Liver (tissue), 9 donors: ENCODE measurements around the gene USP6NL. TPM values are rescaled to one million over a fixed set of nuclear protein-coding genes. Genes with fewer than 3 reads are reported as not detected.

Source experiments
- DNase-seq: peaks from one replicate; pipeline ENCODE4 v3.0.0-alpha.2; 2017; ENCODE audit warnings: low spot score
- H3K27ac ChIP-seq, 2 donors: one replicate each; pipeline ENCODE4 v1.7.0; 2013; ENCODE audit warnings: inconsistent platforms in 2 of 2, low read length in 2 of 2, control low read depth in 1 of 2, low read depth in 1 of 2, mild to moderate bottlenecking in 1 of 2
- H3K27me3 ChIP-seq, 4 donors: one replicate each; pipeline versions ENCODE4 v1.6.1 to v1.7.0; 2013; ENCODE audit warnings: low read length in 3 of 4, inconsistent platforms in 1 of 4, mild to moderate bottlenecking in 1 of 4, moderate library complexity in 1 of 4; ENCODE audit not compliant: control insufficient read depth in 4 of 4, insufficient read depth in 4 of 4
- H3K36me3 ChIP-seq, 4 donors: one replicate each; pipeline versions ENCODE4 v1.6.1 to v1.7.0; 2013; ENCODE audit warnings: low read length in 3 of 4, mild to moderate bottlenecking in 3 of 4, low read depth in 1 of 4, moderate library complexity in 1 of 4; ENCODE audit not compliant: control insufficient read depth in 4 of 4, insufficient read depth in 3 of 4
- H3K4me1 ChIP-seq, 4 donors: one replicate each; pipeline versions ENCODE4 v1.6.1 to v1.7.0; 2013; ENCODE audit warnings: low read length in 3 of 4, mild to moderate bottlenecking in 3 of 4, moderate library complexity in 1 of 4; ENCODE audit not compliant: control insufficient read depth in 4 of 4, insufficient read depth in 4 of 4
- H3K4me3 ChIP-seq, 3 donors: one replicate each; pipeline versions ENCODE4 v1.6.1 to v1.7.0; 2013; ENCODE audit warnings: low read length in 3 of 3, control low read depth in 1 of 3, low read depth in 1 of 3, mild to moderate bottlenecking in 1 of 3
- H3K9ac ChIP-seq, 2 donors: one replicate each; pipeline ENCODE4 v1.7.0; 2013; ENCODE audit warnings: low read length in 2 of 2, mild to moderate bottlenecking in 2 of 2, moderate library complexity in 2 of 2, control low read depth in 1 of 2, low read depth in 1 of 2
- H3K9me3 ChIP-seq, 4 donors: one replicate each; pipeline versions ENCODE4 v1.6.1 to v1.7.0; 2013; ENCODE audit warnings: low read length in 3 of 4; ENCODE audit not compliant: control insufficient read depth in 4 of 4
- ATF3 ChIP-seq: IDR thresholded peaks from 2 replicates; pipeline ENCODE4 v1.6.1; 2016; ENCODE audit warnings: antibody characterized with exemption
- CTCF ChIP-seq: fragments of 150-350 bp; IDR thresholded peaks from 2 replicates; pipeline ENCODE4 v1.5.1; 2017; ENCODE audit warnings: improper control_type of control experiment, low read depth, low read length; ENCODE audit not compliant: missing input control
- EGR1 ChIP-seq, 2 donors: IDR thresholded peaks; 2 replicates each; pipeline ENCODE4 v1.6.1; 2016 to 2018; ENCODE audit warnings: antibody characterized with exemption in 2 of 2, low read depth in 2 of 2
- FOXA1 ChIP-seq: IDR thresholded peaks from 2 replicates; pipeline ENCODE4 v1.6.1; 2016; ENCODE audit warnings: antibody characterized with exemption
- FOXA2 ChIP-seq: IDR thresholded peaks from 2 replicates; pipeline ENCODE4 v1.6.1; 2016; ENCODE audit warnings: antibody characterized with exemption
- HNF4A ChIP-seq, 2 donors: conservative IDR thresholded peaks; 2 replicates each; pipeline ENCODE4 v1.6.1; 2016; ENCODE audit warnings: antibody characterized with exemption in 2 of 2, mild to moderate bottlenecking in 2 of 2
- HNF4G ChIP-seq: IDR thresholded peaks from 2 replicates; pipeline ENCODE4 v1.6.1; 2016; ENCODE audit warnings: antibody characterized with exemption
- NR2F2 ChIP-seq: IDR thresholded peaks from 2 replicates; pipeline ENCODE4 v1.6.1; 2016; ENCODE audit warnings: antibody characterized with exemption
- RAD21 ChIP-seq, 2 donors: IDR thresholded peaks; 2 replicates each; pipeline ENCODE4 v1.6.1; 2016; ENCODE audit warnings: antibody characterized with exemption in 2 of 2, mild to moderate bottlenecking in 2 of 2
- REST ChIP-seq: IDR thresholded peaks from 2 replicates; pipeline ENCODE4 v1.6.1; 2016; ENCODE audit warnings: antibody characterized with exemption, mild to moderate bottlenecking
- RXRA ChIP-seq, 2 donors: IDR thresholded peaks; 2 replicates each; pipeline ENCODE4 v1.6.1; 2017 to 2018; ENCODE audit warnings: antibody characterized with exemption in 2 of 2, mild to moderate bottlenecking in 1 of 2
- SP1 ChIP-seq: IDR thresholded peaks from 2 replicates; pipeline ENCODE4 v1.6.1; 2018; ENCODE audit warnings: antibody characterized with exemption, mild to moderate bottlenecking
- TAF1 ChIP-seq: conservative IDR thresholded peaks from 2 replicates; pipeline ENCODE4 v1.6.1; 2016; ENCODE audit warnings: antibody characterized with exemption, mild to moderate bottlenecking
- YY1 ChIP-seq: IDR thresholded peaks from 2 replicates; pipeline ENCODE4 v1.6.1; 2016; ENCODE audit warnings: antibody characterized with exemption, mild to moderate bottlenecking
- ZBTB33 ChIP-seq: IDR thresholded peaks from 2 replicates; pipeline ENCODE4 v1.6.1; 2016; ENCODE audit warnings: antibody characterized with exemption
- WGBS: extraction: QIAGEN DNeasy Blood & Tissue Kit; methylation state at CpG from one replicate; pipeline ENCODE4 v1.1.7; 2013; 5-methylcytosine and 5-hydroxymethylcytosine counted together
- polyA plus RNA-seq, 2 donors: library from polyadenylated mRNA; stranded (reverse) in 1 of 2; unstranded in 1 of 2; fragments of 200-250 nt in 1 of 2; fragments of >200 nt in 1 of 2; fragmentation: Nextera tagmentation in 1 of 2; extraction: Ambion mirVana in 1 of 2; gene quantifications; one replicate each; pipeline versions ENCODE4 v1.2.1 to v1.2.3, GENCODE V29; 2013 to 2015
- total RNA-seq, 2 donors: library from RNA; depleted of rRNA; stranded (reverse); fragments of >200 nt; gene quantifications; one replicate each; pipeline ENCODE4 v1.2.3, GENCODE V29; 2014
- donor health status: healthy.
- donor health status: healthy.
- donor health status: healthy.
- donor health status: healthy.
- donor health status: healthy.

Gene USP6NL
- total and polyA plus RNA-seq, 4 donors = 3.8 to 15.0 (median 10.2) TPM

- Histone ChIP-seq H3K36me3 (no peaks in the 10 kb centered on the region), H3K9ac (no peak overlapping the region), H3K27me3 (no peaks in the 10 kb centered on the region), H3K9me3 (no peaks in the 10 kb centered on the region), H3K27ac (no peak overlapping the region), H3K4me1 (peaks cover 3 to 11% (median 8%) of the 10 kb centered on the region in 4 donors), H3K4me3 (no peak overlapping the region)
- TF ChIP-seq NR2F2 (no peak), CTCF (no peak), EGR1 (IDR thresholded peaks at IDR 0.05; ENCODE audit: low read depth in 2 of 2) (no peak), RXRA (IDR thresholded peaks at IDR 0.05) (no peak), ATF3 (no peak), FOXA2 (no peak), HNF4G (no peak), YY1 (no peak), TAF1 (no peak)
- no peak for DNase-seq
- 33% methylated on average over 1 of the region's 1 CpG for WGBS
Measured at GRCh38 chr10:11595395-11595692, 16.1 kb downstream of the USP6NL start.

- no peak for DNase-seq
- Histone ChIP-seq H3K27ac (no peak overlapping the region), H3K9ac (no peak overlapping the region), H3K4me3 (no peak overlapping the region), H3K27me3 (no peaks in the 10 kb centered on the region), H3K36me3 (no peaks in the 10 kb centered on the region), H3K4me1 (peaks cover 3 to 11% (median 8%) of the 10 kb centered on the region in 4 donors), H3K9me3 (no peaks in the 10 kb centered on the region)
- peak; percentile 72 to 77 for TF ChIP-seq HNF4A (conservative IDR thresholded peaks at IDR 0.05)
- TF ChIP-seq EGR1 (IDR thresholded peaks at IDR 0.05; ENCODE audit: low read depth in 2 of 2) = no peak
- TF ChIP-seq RXRA (IDR thresholded peaks at IDR 0.05) = peak; percentile 22 to 38
- peak; percentile 30 for TF ChIP-seq SP1
- no peak for TF ChIP-seq CTCF
- TF ChIP-seq HNF4G = peak; percentile 12
- TF ChIP-seq NR2F2 = no peak
- TF ChIP-seq FOXA2 = no peak
- no peak for TF ChIP-seq TAF1
- TF ChIP-seq ZBTB33 = no peak
- no peak for TF ChIP-seq YY1
- no peak for TF ChIP-seq FOXA1
- no peak for TF ChIP-seq REST
- TF ChIP-seq RAD21 (IDR thresholded peaks at IDR 0.05) = no peak
- no peak for TF ChIP-seq ATF3
- 91% methylated on average over 6 of the region's 6 CpGs for WGBS
Measured at GRCh38 chr10:11594589-11595394, 16.7 kb downstream of the USP6NL start.
